K562 (cell line): ENCODE measurements around the gene TEX38. TPM values are rescaled to one million over a fixed set of nuclear protein-coding genes. Genes with fewer than 3 reads are reported as not detected.

Experiments used
- ELF2 ChIP-seq: fragments of 250-450 bp; sonication (Bioruptor Pico); IDR thresholded peaks from 2 replicates; pipeline ENCODE4 v1.5.0; 2021; ENCODE audit warnings: mild to moderate bottlenecking
- GABPB1 ChIP-seq: sonication (generic); formaldehyde crosslinking; IDR thresholded peaks from 2 replicates; pipeline ENCODE4 v1.8.0; 2022; ENCODE audit warnings: mild to moderate bottlenecking, missing genetic modification reagents
- ILK ChIP-seq: fragments of 450-650 bp; IDR thresholded peaks from 2 replicates; pipeline ENCODE4 v1.6.1; 2016; ENCODE audit warnings: missing genetic modification characterization, low read depth, mild to moderate bottlenecking, missing compliant biosample characterization, moderate library complexity, borderline replicate concordance
- IRF9 ChIP-seq: fragments of 450-650 bp; IDR thresholded peaks from 2 replicates; pipeline ENCODE4 v1.6.1; 2016; ENCODE audit warnings: missing biosample characterization, missing genetic modification characterization
- MAFK ChIP-seq: IDR thresholded peaks from 2 replicates; pipeline ENCODE4 v1.6.1; 2011; ENCODE audit warnings: low read length, improper control_type of control experiment
- NFE2L1 ChIP-seq: fragments of 450-650 bp; IDR thresholded peaks from 2 replicates; pipeline ENCODE4 v1.6.1; 2016; ENCODE audit warnings: missing genetic modification characterization, low read depth, mild to moderate bottlenecking, missing compliant biosample characterization, moderate library complexity, borderline replicate concordance
- POLR3G ChIP-seq: IDR thresholded peaks from 2 replicates; pipeline ENCODE4 v1.6.1; 2011; ENCODE audit not compliant: insufficient read length, insufficient replicate concordance; ENCODE audit errors: extremely low read depth
- RCOR1 ChIP-seq, 2 experiments: IDR thresholded peaks; 2 replicates each; pipeline ENCODE4 v1.6.1; 2012; ENCODE audit warnings: low read depth in 2 of 2, low read length in 2 of 2, borderline replicate concordance in 1 of 2, improper control_type of control experiment in 1 of 2
- SAFB ChIP-seq: fragments of 200-400 bp; formaldehyde crosslinking; IDR thresholded peaks from 2 replicates; pipeline ENCODE4 v1.6.1; 2017; ENCODE audit warnings: low read depth, low read length, borderline replicate concordance
- ZHX1 ChIP-seq: fragments of 150-350 bp; conservative IDR thresholded peaks from 2 replicates; pipeline ENCODE4 v1.6.1; 2014; ENCODE audit warnings: low read length
- ZNF518B ChIP-seq: fragments of 250-450 bp; sonication (Bioruptor Pico); IDR thresholded peaks from 2 replicates; pipeline ENCODE4 v1.5.0; 2021; ENCODE audit warnings: mild to moderate bottlenecking, moderate library complexity
- polyA plus RNA-seq, 8 experiments: library from polyadenylated mRNA; depleted of rRNA in 4 of 8; stranded (reverse) in 5 of 8; unstranded in 3 of 8; fragments of >200 nt; fragmentation: Nextera tagmentation in 2 of 8; fragmentation: Illumina TruSeq in 1 of 8; extraction: Ambion mirVana in 2 of 8; extraction: Trizol in 1 of 8; gene quantifications; 2 replicates each; pipeline versions ENCODE4 v1.2.1 to v1.2.3, GENCODE V29; 2011 to 2014; ENCODE audit warnings: inconsistent platforms in 1 of 8, missing spikeins in 1 of 8
- total RNA-seq, 7 experiments: library from RNA; depleted of rRNA in 6 of 7; stranded (reverse); fragments of >200 nt in 6 of 7; fragmentation: Illumina TruSeq in 2 of 7; extraction: Trizol in 2 of 7; gene quantifications; 2 replicates each; pipeline versions ENCODE4 v1.2.1 to v1.2.3, GENCODE V29; 2011 to 2021; ENCODE audit warnings: low replicate concordance in 1 of 7

The TEX38 gene
- total and polyA plus RNA-seq, 9 of the 15 experiments (the other 6 are each of a cell fraction or from before 2014, with no cell fraction given), result not detected

- TF ChIP-seq ZHX1, result no peak
- TF ChIP-seq GABPB1 (CRISPR knock-in tag), result no peak
- no peak for TF ChIP-seq ELF2 (CRISPR knock-in tag)
- TF ChIP-seq IRF9, result no peak
- no peak for TF ChIP-seq RCOR1 (IDR thresholded peaks at IDR 0.05; ENCODE audit: borderline replicate concordance in 1 of 2, low read depth in 2 of 2, low read length in 2 of 2)
- no peak for TF ChIP-seq ZNF518B (CRISPR knock-in tag)
- no peak for TF ChIP-seq ILK (tag)
- peak; percentile 32; the same call in 1 of the 2 replicates for TF ChIP-seq MAFK
- TF ChIP-seq SAFB, result no peak
- TF ChIP-seq POLR3G, result no peak
- peak; percentile 82 for TF ChIP-seq NFE2L1 (tag)
Observed at GRCh38 chr1:46670134-46670533, 1.5 kb upstream of the TEX38 start (continued).
